ENCODE results near the gene CAPZB.
"Not testable (repeated sequence)": the region's sequence is repeated elsewhere in the genome, so short reads cannot be mapped to it uniquely, and the experiment has no call there.

Gene CAPZB

DNA sequence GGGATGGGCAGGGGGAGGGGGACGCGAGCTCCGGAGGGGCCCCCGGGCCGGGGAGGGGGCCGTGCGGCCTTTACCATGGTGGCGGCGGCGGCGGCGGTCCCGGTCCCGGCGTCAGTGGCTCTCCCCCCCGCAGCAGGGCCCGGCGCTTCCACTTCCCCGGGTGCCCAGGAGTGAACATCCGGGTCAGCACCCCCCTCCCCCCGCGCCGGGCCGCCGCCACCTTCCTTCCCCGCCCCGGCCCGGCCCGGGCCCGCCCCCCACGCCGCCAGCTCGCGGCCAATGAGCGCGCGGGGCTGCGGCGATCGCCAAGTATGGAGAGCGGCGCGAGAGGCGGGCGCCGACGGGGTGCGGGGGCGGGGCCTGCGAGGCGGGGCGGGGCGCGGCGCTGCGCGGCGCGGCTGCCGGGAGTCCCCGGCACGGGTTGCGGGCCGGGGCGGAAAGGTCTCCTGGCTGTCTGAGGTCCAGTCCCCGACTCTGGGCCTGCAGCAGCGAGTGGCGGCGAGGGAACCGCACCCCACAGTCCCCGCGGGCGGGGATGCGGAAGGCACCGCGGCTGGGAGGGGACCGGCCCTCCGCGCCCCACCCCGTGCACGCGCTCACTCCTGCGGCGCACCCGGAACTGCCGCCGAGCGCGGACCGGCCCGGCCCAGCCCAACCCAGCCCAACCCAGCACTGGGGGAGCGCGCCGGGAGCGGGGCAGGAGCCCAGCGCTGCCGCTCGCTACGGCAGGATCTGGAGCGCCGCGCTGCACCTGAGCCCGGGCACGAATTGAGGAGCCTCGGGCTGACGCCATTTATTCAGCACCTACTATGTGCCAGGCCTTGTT, at the start of gene CAPZB:
CAPZB (minus strand) TSS at position 178 of the 826 bp plus-strand sequence; CDS start at position 77, 101 bp downstream.
- peak; percentile 73 to 96 (median 86) for DNase-seq

DNA sequence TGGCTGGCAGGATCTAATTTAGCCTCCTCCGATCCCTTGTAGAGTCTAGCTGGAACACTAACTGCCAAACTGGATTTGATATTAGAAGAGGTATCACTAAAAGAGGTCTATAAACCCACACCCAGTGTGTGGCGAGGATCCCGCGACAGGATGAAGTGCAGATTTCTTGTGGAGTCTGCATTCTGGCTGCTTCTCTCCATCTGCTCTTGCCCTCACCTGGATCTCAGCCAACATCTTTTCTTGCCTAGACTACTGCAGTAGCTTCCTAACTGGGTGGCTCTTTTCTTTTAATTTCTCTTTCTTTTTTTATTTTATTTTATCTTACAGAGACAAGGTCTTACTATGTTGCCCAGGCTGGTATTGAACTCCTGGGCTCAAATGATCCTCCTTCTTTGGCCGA, 48.9 kb upstream of the CAPZB start:
- DNase-seq, result no peak

DNA sequence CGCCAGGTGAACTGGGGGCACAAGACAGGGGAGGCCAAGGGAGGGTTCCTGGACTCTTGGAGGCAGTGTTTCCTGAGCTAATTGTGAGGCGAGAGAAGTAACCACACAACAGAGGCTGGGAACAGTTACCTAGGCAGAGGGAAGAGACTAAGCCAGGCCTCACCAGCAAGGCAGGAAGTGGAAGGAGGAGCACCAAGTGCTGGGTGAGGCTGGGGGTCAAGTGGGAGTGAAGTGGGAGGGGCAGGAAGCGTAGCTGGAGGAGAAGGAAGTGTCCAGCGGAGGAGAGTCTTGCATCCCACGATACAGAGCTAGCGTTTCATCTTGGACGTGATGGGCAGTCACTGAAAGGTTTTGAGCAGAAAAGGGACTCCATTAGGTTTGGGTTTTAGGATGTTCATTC, 48.3 kb upstream of the CAPZB start:
- no peak for DNase-seq

DNA sequence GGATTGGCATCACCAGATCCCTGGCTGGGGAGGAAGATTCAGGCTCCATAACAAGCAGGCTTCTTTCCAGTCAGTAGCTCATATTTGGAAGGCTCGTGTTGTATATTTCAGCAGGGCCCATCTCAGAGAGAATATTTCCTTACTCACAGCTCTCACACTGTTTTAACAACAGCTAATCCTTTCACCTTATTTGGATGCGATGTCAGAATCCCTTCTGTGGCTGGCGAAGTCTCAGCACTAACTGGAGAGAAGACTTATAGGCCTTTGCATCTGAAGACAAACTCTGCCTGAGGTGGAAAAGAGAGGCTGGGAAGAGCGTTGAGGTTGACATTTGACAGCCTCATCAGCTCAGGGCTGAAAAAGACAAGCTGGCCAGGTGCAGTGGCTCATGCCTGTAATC, 47.2 kb upstream of the CAPZB start:
- DNase-seq, result no peak

DNA sequence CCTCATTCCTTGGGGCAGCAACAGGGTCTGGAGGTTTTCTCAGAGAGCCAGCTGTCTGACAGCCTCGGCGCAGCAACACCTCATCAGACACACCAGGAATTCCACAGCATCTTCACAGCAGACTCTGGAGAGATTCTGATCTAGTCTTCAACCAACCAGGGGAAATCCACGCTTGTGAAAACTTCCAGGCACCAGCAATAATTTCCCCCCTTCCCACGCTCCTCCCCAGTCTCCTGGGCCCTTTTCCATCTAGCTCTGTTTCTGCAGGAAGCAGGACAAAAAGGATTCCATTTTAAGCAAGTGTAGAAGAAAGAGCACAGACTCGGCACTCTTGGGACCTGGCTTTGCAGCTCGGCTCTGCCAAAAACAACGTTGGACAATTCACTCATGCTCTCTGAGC, 44.3 kb upstream of the CAPZB start:
- DNase-seq, result no peak

DNA sequence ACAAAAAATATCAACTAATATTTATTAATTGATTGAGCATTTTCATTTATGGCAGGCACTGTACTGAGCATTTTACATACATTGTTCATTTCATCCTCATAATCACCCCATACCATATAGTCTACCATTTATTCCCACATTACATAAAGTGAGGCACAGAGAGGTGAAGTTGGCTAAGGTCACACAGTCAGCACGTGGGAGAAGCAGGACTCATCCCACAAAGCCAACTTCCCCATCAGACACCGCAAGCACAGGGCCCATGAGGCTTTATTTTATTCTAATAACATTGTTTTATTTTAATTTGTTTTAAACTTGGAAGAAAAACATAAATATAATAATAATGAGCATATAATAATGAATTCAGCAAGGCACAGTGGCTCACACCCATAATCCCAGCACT, 43.1 kb upstream of the CAPZB start:
- no peak for DNase-seq

DNA sequence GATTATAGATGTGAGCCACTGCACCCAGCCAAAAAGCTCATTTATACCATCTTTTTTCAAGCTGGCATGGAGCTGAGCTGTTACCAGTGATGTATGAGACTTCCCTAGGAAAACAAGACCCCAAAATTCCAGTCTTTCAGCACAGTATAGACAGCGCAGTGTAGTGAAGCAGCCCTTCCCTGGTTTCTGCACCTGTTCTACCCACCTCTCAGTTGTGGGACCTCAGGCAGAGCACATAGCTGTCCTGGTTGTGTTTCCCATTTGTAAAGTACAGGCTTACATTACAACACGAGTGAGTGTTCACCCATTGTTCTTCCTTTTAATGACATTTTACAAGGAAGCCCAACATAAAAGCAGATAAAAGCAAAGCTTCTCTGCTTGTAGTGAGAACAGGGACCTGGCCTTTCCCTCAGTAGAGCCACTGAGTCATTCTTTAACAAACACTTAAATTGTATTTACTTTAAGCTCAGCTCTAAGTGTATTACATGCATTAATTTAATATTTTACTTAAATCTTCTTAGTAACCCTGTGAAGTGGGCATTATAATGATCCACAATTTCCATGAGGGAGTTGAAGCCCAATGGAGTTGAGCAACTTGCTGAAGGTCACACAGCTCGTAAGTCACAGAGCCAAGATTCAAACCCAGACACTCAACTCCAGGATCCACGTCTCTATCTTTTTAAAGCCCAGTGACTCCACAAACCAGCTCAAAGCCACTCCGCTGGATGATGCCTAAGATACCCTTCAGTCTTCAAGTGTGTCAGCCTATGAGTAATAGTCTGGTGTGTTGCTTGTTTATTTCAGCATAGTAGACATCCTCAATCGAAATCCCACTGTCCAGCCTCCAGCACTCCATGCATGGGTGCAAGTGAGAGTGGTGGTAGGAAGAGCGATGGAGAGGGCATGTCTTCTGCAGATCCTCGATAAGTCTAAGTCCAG, 40.5 kb upstream of the CAPZB start:
- DNase-seq, result no peak

DNA sequence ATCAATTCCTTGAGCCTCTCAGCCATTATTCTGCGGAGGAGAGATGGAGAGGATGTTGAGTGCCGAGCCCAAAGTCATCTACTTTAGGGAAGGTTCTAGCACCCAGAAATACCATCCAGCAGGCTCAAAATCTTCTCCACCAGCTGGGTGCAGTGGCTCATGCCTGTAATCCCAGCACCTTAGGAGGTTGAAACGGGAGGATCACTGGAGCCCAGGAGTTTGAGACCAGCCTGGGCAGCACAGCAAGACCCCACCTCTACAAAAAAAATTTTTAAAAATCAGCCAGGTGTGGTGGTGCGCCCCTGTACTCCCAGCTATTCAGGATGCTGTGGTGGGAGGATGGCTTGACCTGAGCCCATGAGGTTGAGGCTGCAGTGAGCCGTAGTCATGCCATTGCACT, 39.5 kb upstream of the CAPZB start:
- DNase-seq, result no peak

DNA sequence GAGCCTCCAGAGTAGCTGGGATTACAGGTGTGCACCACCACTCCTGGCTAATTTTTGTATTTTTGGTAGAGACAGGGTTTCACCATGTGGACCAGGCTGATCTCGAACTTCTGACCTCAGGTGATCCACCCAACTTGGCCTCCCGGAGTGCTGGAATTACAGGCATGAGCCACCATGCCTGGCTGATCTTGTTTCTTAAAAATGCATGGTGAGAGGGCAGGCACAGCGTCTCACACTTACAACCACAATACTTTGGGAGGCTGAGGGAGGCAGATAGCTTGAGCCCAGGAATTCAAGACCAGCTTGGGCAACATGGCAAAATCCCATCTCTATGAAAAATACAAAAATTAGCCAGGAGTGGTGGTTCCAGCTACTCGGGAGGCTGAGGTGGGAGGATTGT, 37.2 kb upstream of the CAPZB start:
- not testable (repeated sequence) for DNase-seq

DNA sequence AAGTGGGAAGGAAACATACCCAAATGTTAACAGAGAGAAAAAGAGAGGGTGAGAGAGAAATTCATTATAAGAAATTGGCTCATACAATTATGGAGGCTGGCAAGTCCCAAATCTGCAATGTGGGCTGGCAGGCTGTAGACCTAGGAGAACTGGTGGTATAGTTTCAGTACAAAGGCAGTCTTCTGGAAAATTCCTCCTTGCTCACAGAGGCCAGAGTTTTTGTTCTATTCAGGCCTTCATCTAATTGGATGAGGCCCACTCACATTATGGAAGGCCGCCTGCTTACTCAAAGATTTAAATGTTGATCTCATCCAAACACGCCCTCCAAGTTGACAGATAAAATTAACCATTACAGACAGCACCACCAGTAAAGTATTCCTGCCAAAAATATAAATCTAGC, 36.1 kb upstream of the CAPZB start:
- DNase-seq, result no peak

DNA sequence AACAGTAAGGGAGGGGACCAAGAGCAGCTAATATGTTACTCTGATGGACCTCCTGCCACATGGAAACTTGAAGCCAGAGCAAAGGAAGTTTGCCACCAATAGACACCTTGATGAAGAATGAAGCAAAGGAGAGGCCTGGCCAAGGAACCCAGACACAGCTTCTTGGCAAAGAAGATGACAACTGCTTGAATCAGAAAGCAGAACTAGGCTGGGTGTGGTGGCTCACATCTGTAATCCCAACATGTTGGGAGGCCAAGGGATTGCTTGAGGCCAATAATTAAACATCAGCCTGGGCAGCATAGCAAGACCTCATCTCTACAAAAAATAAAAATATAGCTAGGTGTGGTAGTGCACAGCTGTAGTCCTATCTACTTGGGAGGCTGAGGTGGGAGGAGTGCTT, 31.7 kb upstream of the CAPZB start:
- no peak for DNase-seq

DNA sequence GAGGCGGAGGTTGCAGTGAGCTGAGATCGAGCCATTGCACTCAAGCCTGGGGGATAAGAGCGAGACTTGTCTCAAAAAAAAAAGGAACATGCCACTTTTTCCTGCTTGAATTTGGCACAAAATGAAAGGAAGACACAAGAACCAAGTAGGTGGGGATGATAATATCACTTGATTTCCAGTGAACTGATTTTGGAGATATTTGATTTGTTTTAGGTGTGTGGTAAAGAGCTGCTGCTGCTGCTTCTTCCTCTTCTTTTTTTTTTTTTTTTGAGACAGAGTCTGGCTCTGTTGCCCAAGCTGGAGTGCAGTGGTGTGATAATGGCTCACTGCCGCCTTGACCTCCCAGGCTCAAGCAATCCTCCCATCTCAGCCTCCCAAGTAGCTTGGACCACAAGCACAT, 29.9 kb upstream of the CAPZB start:
- DNase-seq, result no peak

DNA sequence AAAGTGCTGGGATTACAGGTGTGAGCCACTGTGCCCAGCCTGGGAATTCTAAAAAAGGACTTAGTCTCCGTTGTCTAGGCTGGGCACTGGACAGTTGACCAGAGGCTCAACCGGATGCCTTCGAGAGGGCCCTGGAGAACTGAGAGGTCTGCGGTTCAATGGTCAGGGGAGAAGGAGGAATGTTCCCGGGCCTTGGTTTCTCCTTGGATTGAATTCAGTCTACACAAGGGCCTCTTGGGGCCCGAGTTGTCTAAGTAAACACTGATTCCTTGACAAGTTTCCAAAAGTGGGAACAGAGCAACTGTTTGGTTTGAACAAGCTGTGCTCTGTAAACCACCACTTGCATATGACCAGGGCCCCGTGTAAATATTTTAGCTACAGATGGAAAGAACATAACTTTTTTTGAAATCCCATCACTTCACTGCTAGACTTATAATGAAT, 29.1 kb upstream of the CAPZB start:
- no peak for DNase-seq

DNA sequence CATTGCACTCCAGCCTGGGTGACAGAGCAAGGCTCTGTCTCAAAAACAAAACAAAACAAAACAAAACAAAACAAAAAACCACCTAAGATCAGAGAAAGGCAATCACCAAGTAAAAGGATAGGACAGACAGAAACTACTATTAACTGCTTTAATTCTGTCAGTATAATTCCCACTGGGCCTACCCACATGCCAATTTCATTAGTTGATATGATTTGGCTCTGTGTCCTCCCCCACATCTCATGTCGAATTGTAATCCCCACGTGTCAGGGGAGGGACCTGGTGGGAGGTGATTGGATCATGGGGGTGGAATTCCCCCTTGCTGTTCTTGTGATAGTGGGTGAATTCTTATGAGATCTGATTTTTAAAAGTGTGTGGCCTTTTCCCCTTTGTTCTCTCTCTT, 27.2 kb upstream of the CAPZB start:
- no peak for DNase-seq

DNA sequence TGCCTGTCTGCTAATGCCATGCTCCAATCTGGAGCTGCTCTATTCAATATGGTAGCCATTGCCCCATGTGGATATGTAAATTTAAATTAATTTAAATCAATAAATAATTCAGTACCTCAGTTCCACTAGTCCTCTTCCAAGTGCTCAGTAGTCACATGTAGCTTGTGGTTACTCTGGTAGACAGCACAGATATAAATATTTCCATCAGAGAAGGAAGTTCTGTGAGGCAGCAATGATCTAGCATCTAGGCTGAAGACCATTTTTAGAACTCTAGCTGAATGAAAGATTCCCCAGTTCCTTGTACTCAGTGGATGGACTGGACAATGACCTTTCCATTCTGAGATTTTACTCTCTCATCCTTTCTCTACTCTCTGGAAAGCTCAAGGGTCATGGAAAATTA, 25.8 kb upstream of the CAPZB start:
- no peak for DNase-seq

DNA sequence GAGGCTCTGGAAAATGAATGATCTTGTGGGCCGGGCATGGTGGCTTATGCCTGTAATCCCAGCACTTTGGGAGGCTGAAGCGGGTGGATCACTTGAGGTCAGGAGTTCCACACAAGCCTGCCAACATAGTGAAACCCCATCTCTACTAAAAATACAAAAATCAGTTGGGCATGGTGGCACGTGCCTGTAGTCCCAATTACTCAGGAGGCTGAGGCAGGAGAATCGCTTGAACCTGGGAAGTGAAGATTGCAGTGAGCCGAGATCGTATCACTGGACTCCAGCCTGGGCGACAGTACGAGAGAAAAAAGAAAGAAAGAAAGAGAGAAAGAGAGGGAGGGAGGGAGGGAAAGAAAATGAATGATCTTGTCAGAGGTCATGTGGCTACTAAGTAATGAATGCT, 24.3 kb upstream of the CAPZB start:
- not testable (repeated sequence) for DNase-seq

DNA sequence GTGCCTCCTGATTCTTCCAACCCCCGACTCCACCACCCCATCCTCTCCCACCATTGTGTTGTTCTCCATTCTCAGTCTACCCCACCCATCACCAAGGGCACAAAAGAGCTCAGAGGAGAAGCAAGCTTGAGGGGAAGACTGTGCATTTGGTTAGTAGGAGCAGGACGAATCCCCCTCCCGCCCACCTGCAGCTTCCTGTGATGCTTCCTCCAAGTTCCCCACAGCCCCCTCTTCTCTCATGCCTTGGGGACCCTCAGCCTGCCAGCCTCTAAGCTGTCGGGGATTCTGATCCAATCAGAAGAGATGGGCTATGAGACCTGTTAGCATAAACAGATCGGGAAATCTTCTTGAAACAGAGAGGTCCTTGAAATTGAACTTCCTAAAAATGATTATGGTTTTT, 22.2 kb upstream of the CAPZB start:
- no peak for DNase-seq

DNA sequence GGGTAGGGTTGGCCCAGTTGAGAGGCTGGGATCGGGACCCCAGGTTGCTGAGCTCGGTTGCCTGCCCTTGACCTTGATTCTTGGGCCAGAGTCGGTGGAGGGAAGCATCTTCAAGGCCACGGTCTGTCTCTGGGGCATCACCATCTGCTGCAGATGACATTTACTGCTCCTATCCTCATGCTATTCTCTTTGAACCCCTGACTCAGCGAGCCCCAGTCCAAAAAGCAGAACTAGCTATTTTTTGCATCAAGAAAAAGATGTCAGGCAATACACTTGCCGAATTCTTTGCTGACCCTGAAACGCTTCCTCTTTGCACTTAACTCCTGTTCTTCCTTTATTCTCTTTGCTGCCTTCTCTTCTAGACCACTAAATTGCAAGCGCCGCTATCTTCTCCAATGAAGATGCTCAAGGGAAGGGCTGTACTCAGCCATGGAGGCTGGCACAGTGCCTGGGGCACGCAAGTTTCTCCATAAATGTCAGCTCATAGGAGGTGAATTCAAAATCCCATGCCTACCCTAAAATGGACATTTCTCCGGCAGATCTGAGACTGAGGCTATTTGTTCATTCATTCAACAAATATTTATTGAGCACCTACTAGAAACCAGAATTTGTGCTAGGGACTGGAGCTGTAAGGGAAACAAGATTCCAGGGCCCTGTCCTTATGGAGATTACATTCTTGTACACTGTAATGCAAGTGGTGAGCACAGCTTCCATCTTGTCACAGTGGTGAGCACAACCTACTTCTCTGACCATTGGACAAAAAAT, 20.5 kb upstream of the CAPZB start:
- no peak for DNase-seq

DNA sequence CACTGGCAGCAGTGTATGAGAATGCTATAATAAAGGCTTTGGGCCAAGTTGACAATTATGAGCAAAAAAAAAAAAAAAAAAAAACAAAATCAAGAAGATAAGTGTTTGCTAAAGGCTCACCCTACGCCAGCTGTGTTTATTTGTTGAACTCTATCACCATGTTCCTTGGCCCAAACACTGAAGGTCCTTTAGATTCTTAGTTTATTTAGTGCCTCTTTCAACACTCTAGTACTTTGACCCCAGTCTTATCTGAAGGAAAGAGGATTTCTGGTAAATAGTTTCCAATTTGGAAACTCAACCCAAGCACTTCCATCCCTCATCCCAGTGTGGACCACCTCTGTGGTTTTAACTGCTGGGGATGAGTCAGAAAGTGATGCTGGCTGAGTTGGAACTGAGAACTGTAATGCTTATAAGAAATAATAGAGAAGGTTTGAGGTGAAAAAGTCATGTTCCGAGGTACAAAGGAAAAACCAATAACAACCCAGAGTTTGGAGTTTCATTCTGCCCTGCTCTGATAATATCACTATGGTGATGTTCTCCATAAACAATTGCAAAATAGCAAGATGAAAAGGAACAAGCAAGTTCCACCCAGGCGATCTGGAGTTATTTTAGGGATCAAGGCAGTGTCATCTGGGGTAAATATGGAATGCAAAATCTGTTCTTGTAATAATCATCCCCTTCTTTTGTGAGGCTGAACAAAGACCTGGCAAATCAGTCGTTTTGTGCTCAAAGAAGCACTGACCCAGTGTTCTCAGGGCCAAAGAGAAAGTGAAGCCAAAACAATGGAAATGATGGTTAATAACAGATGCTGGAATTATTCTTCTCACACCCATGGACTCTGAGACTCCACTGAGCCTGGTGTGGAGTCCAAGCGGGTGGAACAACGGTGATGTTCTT, 19.7 kb upstream of the CAPZB start:
- no peak for DNase-seq

DNA sequence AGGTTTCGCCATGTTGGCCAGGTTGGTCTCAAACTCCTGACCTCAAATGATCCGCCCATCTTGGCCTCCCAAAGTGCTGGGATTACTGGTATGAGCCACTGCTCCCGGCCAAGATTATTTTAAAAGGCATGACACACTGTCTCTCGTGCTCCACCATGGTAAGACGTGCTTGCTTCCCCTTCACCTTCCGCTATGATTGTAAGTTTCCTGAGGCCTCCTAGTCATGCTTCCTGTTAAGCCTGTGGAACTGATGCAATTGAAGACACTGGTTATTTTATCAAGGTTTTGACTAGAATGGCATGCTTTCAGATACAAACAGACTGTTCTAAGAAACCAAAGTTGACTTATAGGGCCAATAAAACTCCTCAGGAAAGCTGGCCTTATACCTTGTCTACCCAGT, 16.9 kb upstream of the CAPZB start:
- DNase-seq, result not testable (repeated sequence)

DNA sequence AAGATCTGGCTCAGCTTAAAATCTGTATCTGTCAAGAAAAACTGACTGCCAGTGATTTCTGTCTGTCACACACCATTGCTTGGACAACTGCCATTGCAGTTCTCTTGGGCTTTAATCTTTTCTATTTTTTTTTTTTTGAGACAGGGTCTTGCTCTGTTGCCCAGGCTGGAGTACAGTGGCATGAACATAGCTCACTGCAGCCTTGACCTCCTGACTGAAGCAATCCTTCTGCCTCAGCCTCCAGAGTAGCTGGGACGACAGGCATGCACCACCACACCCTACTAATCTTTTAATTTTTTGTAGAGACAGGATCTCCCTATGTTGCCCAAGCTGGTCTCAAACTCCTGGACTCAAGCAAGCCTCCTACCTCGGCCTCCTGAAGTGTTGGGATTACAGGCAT, 14.5 kb upstream of the CAPZB start:
- DNase-seq, result not testable (repeated sequence)

DNA sequence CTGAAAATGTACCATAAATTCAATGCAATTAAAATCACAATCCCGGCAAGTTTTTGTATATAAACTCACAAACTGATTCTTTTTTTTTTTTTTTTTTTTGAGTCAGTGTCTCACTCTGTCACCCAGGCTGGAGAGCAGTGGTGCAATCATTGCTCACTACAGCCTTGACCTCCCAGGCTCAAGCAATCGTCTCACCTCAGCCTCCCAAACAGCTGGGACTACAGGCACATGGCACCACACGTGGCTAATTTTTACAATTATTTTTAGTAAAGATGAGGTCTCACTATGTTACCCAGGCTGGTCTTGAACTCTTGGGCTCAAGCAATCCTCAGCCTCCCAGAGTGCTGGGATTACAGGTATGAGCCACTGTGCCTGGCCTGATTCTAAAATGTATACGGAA, 12.1 kb upstream of the CAPZB start:
- not testable (repeated sequence) for DNase-seq

Data from activated naive CD4-positive, alpha-beta T cell (primary cell).